ENCODE measurements around the gene C19orf47.

Gene C19orf47

DNA sequence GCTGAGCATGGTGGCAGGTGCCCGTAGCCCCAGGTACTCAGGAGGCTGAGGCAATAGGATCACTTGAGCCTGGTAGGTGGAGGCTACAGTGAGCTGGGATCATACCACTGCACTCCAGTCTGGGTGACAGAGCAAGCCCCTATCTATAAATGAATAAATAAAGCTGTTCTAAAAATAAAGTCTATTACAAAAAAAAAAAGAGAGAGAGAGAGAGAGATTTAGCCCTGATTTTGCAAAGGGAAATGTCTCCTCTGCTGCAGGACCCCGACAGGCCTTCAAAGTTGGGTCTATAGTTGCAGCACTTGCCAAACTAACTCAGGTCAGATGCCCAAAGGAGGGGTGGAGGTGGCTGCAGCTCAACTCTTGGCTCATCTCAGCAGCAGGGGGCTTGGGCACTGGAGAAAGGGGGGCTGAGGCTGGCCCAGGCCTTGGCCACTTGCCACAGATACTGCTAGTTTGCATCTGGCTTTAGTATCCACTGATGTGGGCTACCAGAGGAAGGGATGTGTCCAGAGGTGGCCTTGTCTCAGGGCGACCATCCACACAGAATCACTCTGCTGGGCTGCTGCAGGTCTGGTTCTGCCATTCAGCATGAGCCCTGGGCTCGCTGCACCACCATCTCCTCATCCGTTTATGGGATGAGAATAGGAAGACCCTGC lies 32.3 kb downstream of the C19orf47 start:
- DNase-seq (ENCODE audit: low spot score), result no peak

DNA sequence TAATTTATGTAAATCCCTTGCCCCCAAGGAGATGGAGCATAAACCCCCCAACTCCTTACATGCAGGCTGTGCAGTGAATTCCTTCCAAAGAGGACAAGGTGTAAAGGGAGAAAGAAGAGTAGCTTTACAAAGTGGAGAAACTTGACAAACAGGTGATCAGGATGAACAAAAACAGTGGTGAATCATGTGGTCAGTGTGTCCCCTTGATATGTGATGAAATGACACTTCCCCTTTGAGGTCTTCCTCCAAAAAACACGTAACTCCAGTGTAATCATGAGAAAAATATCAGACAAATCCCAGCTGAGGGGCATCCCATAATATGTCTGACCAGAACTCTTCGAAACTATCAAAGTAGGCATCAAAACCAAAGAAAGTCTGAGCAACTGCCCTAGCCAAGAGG lies 33.5 kb downstream of the C19orf47 start:
- no peak for DNase-seq (ENCODE audit: low spot score)

DNA sequence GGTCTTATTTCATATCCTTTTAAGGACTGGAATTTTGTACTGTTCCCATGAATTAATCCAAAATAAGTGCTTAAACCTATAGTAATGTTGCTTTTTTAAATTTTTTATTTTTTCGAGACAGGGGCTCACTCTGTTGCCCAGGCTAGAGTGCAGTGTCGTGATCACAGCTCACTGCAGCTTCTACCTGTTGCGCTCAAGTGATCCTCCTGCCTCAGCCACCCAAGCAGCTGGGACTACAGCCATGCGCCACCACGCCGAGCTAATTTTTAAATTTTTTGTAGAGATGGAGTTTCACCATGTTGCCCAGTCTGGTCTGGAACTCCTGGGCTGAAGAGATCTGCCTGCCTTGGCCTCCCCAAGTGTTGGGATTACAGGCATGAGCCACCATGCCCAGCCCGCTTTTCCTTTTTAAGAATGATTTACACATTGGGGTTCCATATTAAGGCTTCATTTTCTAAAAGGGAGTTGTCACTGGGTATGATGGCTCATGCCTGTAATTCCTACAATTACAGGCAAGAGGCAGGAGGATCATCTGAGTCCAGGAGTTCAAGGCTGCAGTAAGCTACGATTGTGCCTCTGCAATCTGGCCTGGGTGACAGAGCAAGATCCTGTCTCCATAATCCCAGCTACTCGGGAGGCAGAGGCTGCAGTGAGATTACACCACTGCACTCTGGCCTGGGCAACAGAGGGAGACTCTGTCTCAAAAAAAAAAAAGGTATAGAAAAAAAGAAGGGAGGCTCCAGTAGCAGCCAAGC lies 34.8 kb downstream of the C19orf47 start:
- DNase-seq (ENCODE audit: low spot score), result no peak

DNA sequence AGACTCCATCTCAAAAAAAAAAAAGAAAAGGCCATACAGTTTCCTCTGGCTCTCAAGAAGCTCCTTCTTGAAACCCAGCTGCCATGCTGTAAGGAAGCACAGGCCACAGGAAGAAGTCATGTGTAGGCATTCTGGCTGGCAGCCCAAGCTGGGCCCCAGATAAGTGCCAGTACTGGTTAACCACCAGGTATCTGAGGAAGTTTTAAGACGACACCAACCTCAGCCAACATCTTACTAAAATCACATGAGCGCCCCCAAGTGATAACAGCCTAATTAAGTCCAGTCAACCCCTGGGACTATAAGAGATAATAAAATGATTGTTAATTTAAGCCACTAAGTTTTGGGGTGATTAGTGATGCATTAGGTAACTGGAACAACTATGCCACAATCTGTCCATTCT lies 35.7 kb downstream of the C19orf47 start:
- DNase-seq (ENCODE audit: low spot score), result no peak

GRCh38 chr19:40309666-40310065 lies 38.5 kb downstream of the C19orf47 start:
- DNase-seq (ENCODE audit: low spot score), result no peak

GRCh38 chr19:40305403-40305802 lies 42.8 kb downstream of the C19orf47 start:
- DNase-seq (ENCODE audit: low spot score), result peak; percentile 86

- DNase-seq (ENCODE audit: low spot score), result no peak
These were observed 43.9 kb downstream of the C19orf47 start for GRCh38 chr19:40304306-40304705.

DNA sequence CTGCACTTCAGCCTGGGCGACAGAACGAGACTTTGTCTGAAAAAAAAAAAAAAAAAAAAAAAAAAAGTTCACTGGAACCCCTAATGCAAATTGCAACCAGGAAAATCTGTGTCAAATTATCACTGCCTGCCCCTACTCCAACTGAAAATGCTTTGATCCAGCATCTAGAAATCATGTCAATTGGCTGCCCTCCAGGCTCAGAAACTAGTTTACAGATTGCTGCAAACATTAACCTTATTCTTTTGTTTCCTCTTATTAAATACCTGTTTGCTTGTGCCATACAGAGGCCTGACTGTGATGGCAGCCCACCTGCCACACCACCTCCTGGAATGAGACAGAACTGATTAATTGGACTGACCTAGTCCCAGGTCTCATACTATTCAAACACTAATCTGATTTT lies 44.4 kb downstream of the C19orf47 start:
- DNase-seq (ENCODE audit: low spot score), result no peak

- DNase-seq (ENCODE audit: low spot score), result no peak
These were observed 45.8 kb downstream of the C19orf47 start for GRCh38 chr19:40302224-40303011.

GRCh38 chr19:40300668-40301067 lies 47.5 kb downstream of the C19orf47 start:
- no peak for DNase-seq (ENCODE audit: low spot score)

DNA sequence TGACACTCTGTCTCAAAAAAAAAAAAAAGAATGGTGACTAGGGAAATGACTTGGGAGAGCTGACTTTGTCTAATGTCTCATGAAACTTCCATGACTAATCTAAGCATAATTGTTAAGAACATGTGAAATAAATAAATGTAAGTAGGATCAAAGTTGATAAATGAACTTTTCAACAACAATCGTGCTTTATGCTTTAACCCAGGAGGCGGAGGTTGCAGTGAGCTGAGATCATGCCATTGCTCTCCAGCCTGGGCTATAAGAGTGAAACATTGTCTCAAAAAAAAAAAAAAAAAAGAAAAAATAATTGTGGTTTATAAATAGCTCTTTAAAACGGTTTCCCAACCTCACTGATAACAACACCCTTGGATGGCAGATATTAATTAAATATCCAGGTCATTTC lies 50.2 kb downstream of the C19orf47 start:
- DNase-seq (ENCODE audit: low spot score), result no peak

GRCh38 chr19:40294560-40294959 lies 53.6 kb downstream of the C19orf47 start:
- DNase-seq (ENCODE audit: low spot score), result no peak

GRCh38 chr19:40286971-40287421 lies 61.2 kb downstream of the C19orf47 start:
- DNase-seq (ENCODE audit: low spot score), result no peak

- DNase-seq (ENCODE audit: low spot score), result no peak
These were observed 61.8 kb downstream of the C19orf47 start for GRCh38 chr19:40286235-40286970.

DNA sequence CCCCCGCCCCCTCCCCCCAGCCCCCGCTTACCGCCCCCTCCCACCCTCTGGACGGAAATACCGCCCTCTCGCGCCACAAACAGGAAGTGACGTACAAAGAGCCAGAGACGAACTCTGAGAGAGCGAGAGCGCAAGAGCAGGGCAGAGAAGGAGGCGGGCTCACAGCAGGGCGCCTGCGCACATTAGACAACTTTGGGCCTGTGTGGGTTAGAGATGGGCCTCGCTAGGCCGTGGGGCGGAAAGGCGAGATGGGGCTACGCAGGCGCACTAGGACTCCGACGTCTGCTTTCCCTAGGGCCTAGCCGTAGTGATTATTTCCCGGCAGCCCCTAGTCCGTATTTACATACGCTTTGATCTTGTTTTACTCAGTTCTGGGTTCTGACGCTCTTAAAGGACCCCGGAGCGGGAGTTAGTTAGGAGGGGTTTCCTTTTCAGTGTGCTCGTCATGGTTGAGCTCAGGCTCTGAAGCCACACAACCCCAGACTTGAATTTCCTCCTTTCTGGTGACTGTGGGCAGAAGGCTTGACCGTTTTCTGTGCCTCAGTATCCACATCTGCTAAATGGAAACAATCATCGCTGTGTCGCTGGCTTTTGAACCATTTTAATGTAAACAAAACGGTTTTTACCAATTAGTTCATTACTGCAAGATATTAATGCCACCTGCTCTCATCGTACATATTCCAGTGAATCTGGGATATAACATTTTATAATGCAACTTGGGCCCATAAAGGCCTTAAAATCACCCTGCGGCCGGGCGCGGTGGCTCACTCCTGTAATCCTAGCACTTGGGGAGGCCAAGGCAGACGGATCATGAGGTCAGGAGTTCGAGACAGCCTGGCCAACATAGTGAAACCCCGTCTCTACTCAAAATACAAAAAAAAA lies 62.6 kb downstream of the C19orf47 start:
- peak; percentile 94 for DNase-seq (ENCODE audit: low spot score)

GRCh38 chr19:40284501-40285352 lies 63.5 kb downstream of the C19orf47 start, which contains the start of gene AKT2:
Gene AKT2 (minus strand): TSS chr19:40285345. CDS start chr19:40265267, 20,078 bp downstream.
- DNase-seq (ENCODE audit: low spot score), result no peak

GRCh38 chr19:40284251-40284500 lies 64.0 kb downstream of the C19orf47 start:
- no peak for DNase-seq (ENCODE audit: low spot score)

DNA sequence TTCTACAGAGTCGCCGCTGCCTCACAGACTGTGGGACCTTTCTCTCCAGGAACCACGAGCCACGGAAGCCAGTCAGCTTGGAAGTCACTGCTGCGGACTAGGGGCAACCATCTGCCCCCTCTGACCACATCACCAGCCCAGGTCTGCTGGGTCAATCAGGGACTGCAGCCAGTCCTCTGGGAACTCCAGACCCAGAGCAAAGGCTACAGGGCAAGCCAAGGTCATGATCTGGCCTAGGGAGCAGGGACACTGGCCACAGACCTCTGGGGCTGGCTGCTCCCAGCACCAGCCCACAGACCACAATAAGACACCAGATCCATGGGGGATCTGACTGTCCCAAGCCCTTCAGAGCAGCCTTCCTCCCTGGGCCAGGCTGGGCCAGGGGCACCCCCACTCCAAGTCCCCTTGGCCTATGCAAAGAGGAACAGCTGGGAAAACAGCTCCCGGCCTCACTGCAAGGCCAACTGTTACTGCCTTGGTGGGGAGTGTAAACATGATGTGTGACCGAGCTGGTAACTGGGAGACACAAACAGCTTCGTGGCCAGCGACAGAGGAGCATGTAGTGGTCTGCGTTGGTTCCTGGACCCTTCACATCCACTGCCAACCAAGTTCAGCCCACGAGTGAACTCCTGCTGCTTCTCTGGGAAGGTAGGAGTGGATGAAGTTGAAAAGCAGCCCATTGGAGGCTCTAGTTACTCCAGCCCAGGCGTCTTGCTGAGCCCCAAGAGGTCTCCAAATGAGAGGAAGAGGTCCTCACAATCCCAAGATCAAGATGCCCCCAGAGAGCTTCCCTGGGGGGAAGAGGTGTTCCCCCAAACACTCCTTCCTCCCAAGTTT lies 64.6 kb downstream of the C19orf47 start:
- DNase-seq (ENCODE audit: low spot score), result no peak

- no peak for DNase-seq (ENCODE audit: low spot score)
These were observed 65.3 kb downstream of the C19orf47 start for GRCh38 chr19:40282920-40283319.

- DNase-seq (ENCODE audit: low spot score), result no peak
These were observed 66.0 kb downstream of the C19orf47 start for GRCh38 chr19:40282209-40282580.

Measured in HuH-7.5 (cell line).